Stimulated activated CD8-positive, alpha-beta memory T cell treated with anti-CD3 and anti-CD28 coated beads, Interleukin-12 subunit alpha, Interleukin-12 subunit beta, amount 100 ng/mL, for 4 hours (primary cell): ENCODE data around the gene TMEM125.

Experiments used
- DNase-seq: peaks from one replicate; pipeline ENCODE4 v3.0.0-alpha.2; 2020; ENCODE audit warnings: low read depth

TMEM125 gene

GRCh38 chr1:43312212-43312623, 42.4 kb downstream of the TMEM125 start:
- no peak for DNase-seq

- DNase-seq, result no peak
Measured at GRCh38 chr1:43312663-43313515, 43.1 kb downstream of the TMEM125 start.

- DNase-seq, result no peak
Measured at GRCh38 chr1:43313771-43314170, 44.0 kb downstream of the TMEM125 start.

- no peak for DNase-seq
Measured at GRCh38 chr1:43314233-43314632, 44.5 kb downstream of the TMEM125 start.

GRCh38 chr1:43315481-43315880, 45.7 kb downstream of the TMEM125 start:
- no peak for DNase-seq

- no peak for DNase-seq
Measured at GRCh38 chr1:43315963-43316737, 46.4 kb downstream of the TMEM125 start.

GRCh38 chr1:43316738-43317520, 47.1 kb downstream of the TMEM125 start:
- no peak for DNase-seq

- DNase-seq, result no peak
Measured at GRCh38 chr1:43317817-43318471, 48.2 kb downstream of the TMEM125 start.

- no peak for DNase-seq
Measured at GRCh38 chr1:43318831-43319230, 49.0 kb downstream of the TMEM125 start.

- DNase-seq, result no peak
Measured at GRCh38 chr1:43319288-43319687, 49.5 kb downstream of the TMEM125 start.

GRCh38 chr1:43319766-43320165, 50.0 kb downstream of the TMEM125 start:
- DNase-seq, result no peak

- no peak for DNase-seq
Measured at GRCh38 chr1:43321331-43321891, 51.6 kb downstream of the TMEM125 start.

- no peak for DNase-seq
Measured at GRCh38 chr1:43322506-43322905, 52.7 kb downstream of the TMEM125 start.
